Measurements from ENCODE around the gene HOXC4.

DNA sequence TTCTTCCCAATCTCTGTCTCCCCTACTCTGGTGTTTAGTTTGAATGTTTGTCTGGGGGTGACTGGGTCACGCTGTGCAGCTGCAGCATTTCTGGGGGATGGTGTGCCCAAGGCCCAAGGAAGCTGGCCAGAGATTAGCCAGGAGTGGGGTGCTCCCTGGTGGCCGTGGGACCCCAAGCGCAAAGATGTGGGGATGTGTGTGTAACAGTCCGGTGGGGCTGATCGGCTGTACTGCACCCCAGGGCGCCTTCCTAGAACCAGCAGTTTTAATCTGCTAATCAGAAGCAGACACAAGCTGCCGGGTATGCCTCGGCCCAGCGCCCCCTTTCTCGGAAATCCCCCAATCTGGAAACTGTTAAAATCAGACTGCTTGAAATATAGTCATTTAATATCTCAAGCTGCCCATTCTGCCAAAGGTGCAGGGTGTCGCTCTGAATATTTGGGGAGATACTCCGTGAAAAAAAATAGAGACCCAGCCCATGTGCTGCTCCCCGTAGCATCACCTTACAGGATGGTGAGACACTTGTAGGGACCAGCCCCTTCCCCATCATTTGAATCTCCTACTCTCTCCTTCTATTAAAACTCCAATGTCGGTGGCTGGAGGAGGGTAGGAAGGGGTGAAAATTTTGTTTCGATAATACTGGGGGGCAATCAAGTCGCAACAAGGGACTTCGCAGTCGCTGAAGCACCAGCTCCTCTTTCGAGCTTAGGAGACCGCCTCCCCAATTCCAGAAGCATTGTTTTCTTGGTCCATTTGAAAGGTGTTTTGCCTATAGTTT lies 49.4 kb upstream of the HOXC4 start:
- TF ChIP-seq, protein P1, sequence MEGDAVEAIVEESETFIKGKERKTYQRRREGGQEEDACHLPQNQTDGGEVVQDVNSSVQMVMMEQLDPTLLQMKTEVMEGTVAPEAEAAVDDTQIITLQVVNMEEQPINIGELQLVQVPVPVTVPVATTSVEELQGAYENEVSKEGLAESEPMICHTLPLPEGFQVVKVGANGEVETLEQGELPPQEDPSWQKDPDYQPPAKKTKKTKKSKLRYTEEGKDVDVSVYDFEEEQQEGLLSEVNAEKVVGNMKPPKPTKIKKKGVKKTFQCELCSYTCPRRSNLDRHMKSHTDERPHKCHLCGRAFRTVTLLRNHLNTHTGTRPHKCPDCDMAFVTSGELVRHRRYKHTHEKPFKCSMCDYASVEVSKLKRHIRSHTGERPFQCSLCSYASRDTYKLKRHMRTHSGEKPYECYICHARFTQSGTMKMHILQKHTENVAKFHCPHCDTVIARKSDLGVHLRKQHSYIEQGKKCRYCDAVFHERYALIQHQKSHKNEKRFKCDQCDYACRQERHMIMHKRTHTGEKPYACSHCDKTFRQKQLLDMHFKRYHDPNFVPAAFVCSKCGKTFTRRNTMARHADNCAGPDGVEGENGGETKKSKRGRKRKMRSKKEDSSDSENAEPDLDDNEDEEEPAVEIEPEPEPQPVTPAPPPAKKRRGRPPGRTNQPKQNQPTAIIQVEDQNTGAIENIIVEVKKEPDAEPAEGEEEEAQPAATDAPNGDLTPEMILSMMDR (IDR thresholded peaks at IDR 0.05): no peak
- no peak for TF ChIP-seq POLR2A (IDR thresholded peaks at IDR 0.05)
- TF ChIP-seq POLR2AphosphoS5 (IDR thresholded peaks at IDR 0.05): no peak

Measured in sigmoid colon (tissue), 4 donors.